Skin of body (tissue), 2 donors: ENCODE data around the gene FGD4. TPM values are rescaled to one million over a fixed set of nuclear protein-coding genes. Genes with fewer than 3 reads are reported as not detected.

Experiments
- DNase-seq: peaks from one replicate; lab custom pipeline; 2025; lab: John Stamatoyannopoulos, UW
- total RNA-seq: library from RNA; depleted of rRNA; stranded (reverse); fragments of >200 nt; gene quantifications from one replicate; pipeline ENCODE4 v1.2.3, GENCODE V29; 2014

FGD4 gene
- total RNA-seq, 1 donor from 2014 or later: 21.9 TPM

GRCh38 chr12:32402946-32403345 lies 3.6 kb downstream of the FGD4 start:
- DNase-seq: no peak

- no peak for DNase-seq
These were observed 8.4 kb downstream of the FGD4 start for GRCh38 chr12:32407795-32408194.

- DNase-seq: no peak
These were observed 14.1 kb downstream of the FGD4 start for GRCh38 chr12:32413412-32413811.

- DNase-seq: no peak
These were observed 18.9 kb downstream of the FGD4 start for GRCh38 chr12:32418221-32418620.

- no peak for DNase-seq
These were observed 19.7 kb downstream of the FGD4 start for GRCh38 chr12:32418903-32419519.

- DNase-seq: no peak
These were observed 20.2 kb downstream of the FGD4 start for GRCh38 chr12:32419520-32419960.

GRCh38 chr12:32420356-32420755 lies 21.0 kb downstream of the FGD4 start:
- no peak for DNase-seq

- no peak for DNase-seq
These were observed 24.2 kb downstream of the FGD4 start for GRCh38 chr12:32423559-32423958.

GRCh38 chr12:32431025-32431424 lies 31.7 kb downstream of the FGD4 start:
- no peak for DNase-seq

- no peak for DNase-seq
These were observed 36.8 kb downstream of the FGD4 start for GRCh38 chr12:32435921-32436705.

GRCh38 chr12:32437095-32437515 lies 37.7 kb downstream of the FGD4 start:
- no peak for DNase-seq

GRCh38 chr12:32440120-32440865 lies 40.9 kb downstream of the FGD4 start:
- no peak for DNase-seq

GRCh38 chr12:32443491-32443890 lies 44.1 kb downstream of the FGD4 start:
- no peak for DNase-seq

GRCh38 chr12:32444895-32445294 lies 45.5 kb downstream of the FGD4 start:
- DNase-seq: no peak

- no peak for DNase-seq
These were observed 46.0 kb downstream of the FGD4 start for GRCh38 chr12:32445356-32445755.

- no peak for DNase-seq
These were observed 47.2 kb downstream of the FGD4 start for GRCh38 chr12:32446316-32447119.

- DNase-seq: no peak
These were observed 49.2 kb downstream of the FGD4 start for GRCh38 chr12:32448586-32448985.

- DNase-seq: no peak
These were observed 51.0 kb downstream of the FGD4 start for GRCh38 chr12:32450363-32450762.

GRCh38 chr12:32450768-32451167 lies 51.4 kb downstream of the FGD4 start:
- no peak for DNase-seq

- DNase-seq: peak; percentile 14
These were observed 52.5 kb downstream of the FGD4 start for GRCh38 chr12:32451816-32452215.

GRCh38 chr12:32454075-32454474 lies 54.7 kb downstream of the FGD4 start:
- DNase-seq: no peak
